Smooth muscle cell of the brain vasculature (primary cell): ENCODE results near the gene UBE2N.

Experiments used
- DNase-seq: peaks from one replicate; pipeline ENCODE4 v3.0.0-alpha.2; 2012; ENCODE audit warnings: low read depth, low spot score

The UBE2N gene

GRCh38 chr12:93356214-93356613, 85.5 kb downstream of the UBE2N start:
- no peak for DNase-seq
